ENCODE measurements around the gene ROR1. TPM values are rescaled to one million over a fixed set of nuclear protein-coding genes. Genes with fewer than 3 reads are reported as not detected.

Gene ROR1
- total and polyA plus RNA-seq, 9 donors: 3.0 to 26.1 (median 15.0) TPM

- H3K27ac ChIP-seq: no peak overlapping the region
- TF ChIP-seq EP300 (IDR thresholded peaks at IDR 0.05): no peak
- no peak for TF ChIP-seq CTCF (IDR thresholded peaks at IDR 0.05)
- no peak for TF ChIP-seq POLR2A (IDR thresholded peaks at IDR 0.05)
- no peak overlapping the region for H3K4me3 ChIP-seq
- DNase-seq: no peak
- WGBS, 3 donors: 93 to 98% (median 95%) methylated on average over 3 of the region's 3 CpGs
- H3K36me3 ChIP-seq: no peaks in the 10 kb centered on the region
- no peaks in the 10 kb centered on the region for H3K27me3 ChIP-seq
- H3K9me3 ChIP-seq: no peaks in the 10 kb centered on the region
- intact Hi-C loops (cut with DNase I): no loop called here
- H3K4me1 ChIP-seq (ENCODE audit: insufficient read depth): no peaks in the 10 kb centered on the region
These were observed 423.3 kb downstream of the ROR1 start for GRCh38 chr1:64197076-64197475.

- no peak for DNase-seq
- TF ChIP-seq CTCF (IDR thresholded peaks at IDR 0.05) (no peak), EP300 (IDR thresholded peaks at IDR 0.05) (no peak)
- no peak overlapping the region for H3K27ac ChIP-seq
- H3K4me3 ChIP-seq: no peak overlapping the region
- WGBS, 3 donors: 38 to 68% (median 64%) methylated on average over 2 of the region's 2 CpGs
- no peaks in the 10 kb centered on the region for H3K9me3 ChIP-seq
- no peaks in the 10 kb centered on the region for H3K36me3 ChIP-seq
- intact Hi-C loops (cut with DNase I): no loop called here
- H3K4me1 ChIP-seq (ENCODE audit: insufficient read depth): no peaks in the 10 kb centered on the region
- H3K27me3 ChIP-seq: no peaks in the 10 kb centered on the region
These were observed 425.3 kb downstream of the ROR1 start for GRCh38 chr1:64199154-64199553.

- WGBS, 3 donors: 0 to 79% (median 67%) methylated on average over 1 of the region's 1 CpG
- H3K27ac ChIP-seq: no peak overlapping the region
- intact Hi-C loops (cut with DNase I): no loop called here
These were observed 426.2 kb downstream of the ROR1 start for GRCh38 chr1:64200064-64200463.

DNA sequence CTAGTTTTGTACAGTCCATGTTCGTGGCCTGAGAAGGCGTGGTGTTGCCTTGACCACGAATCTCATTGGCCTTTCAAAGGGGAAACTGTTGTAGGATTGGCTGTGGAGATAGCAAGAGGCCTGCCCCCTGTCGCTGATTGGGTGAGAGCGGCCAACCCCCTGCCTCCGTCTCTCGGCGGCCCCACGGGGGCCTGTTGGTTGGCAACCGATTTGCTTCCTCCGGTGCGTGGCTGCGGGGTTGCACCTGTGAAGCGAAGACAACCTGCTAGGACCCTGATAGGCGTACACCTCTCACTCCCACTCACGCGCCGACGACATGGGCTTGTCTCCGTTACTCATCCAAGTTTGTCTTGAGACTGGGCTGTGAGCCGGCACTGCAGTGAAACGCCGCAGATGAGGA is 429.6 kb downstream of the ROR1 start, which contains the start of gene UBE2U:
UBE2U (plus strand) TSS at position 204 of the 400 bp plus-strand sequence. CDS start 428 bp downstream, outside the sequence.
- WGBS, 3 donors: 95 to 98% (median 96%) methylated on average over 23 of the region's 23 CpGs
- no peaks in the 10 kb centered on the region for H3K9me3 ChIP-seq
- no peaks in the 10 kb centered on the region for H3K4me1 ChIP-seq (ENCODE audit: insufficient read depth)
- H3K4me3 ChIP-seq: no peak within 1 kb of the TSS
- no peak within 1 kb of the TSS for H3K27ac ChIP-seq
- H3K27me3 ChIP-seq: no peaks in the 10 kb centered on the region
- H3K36me3 ChIP-seq: no peaks in the 10 kb centered on the region
- DNase-seq: no peak
- TF ChIP-seq EP300 (IDR thresholded peaks at IDR 0.05) (no peak), POLR2A (IDR thresholded peaks at IDR 0.05) (no peak), CTCF (IDR thresholded peaks at IDR 0.05) (no peak)
- intact Hi-C loops (cut with DNase I): no loop called here

More at GRCh38 chr1:64200064-64200463, 426.2 kb downstream of the ROR1 start:
- Histone ChIP-seq H3K4me1 (ENCODE audit: insufficient read depth) (no peaks in the 10 kb centered on the region), H3K27me3 (no peaks in the 10 kb centered on the region), H3K4me3 (no peak overlapping the region), H3K9me3 (no peaks in the 10 kb centered on the region), H3K36me3 (no peaks in the 10 kb centered on the region)
- DNase-seq: no peak
- TF ChIP-seq CTCF (IDR thresholded peaks at IDR 0.05) (no peak), POLR2A (IDR thresholded peaks at IDR 0.05) (no peak), EP300 (IDR thresholded peaks at IDR 0.05) (no peak)
